HepG2 (cell line): ENCODE data around the gene SMARCD1. TPM values are rescaled to one million over a fixed set of nuclear protein-coding genes. Genes with fewer than 3 reads are reported as not detected.

Experiments used
- CCDC6 ChIP-seq: sonication (generic); formaldehyde crosslinking; IDR thresholded peaks from 2 replicates; pipeline ENCODE4 v1.8.1; 2022; ENCODE audit warnings: mild to moderate bottlenecking, missing genetic modification reagents, moderate library complexity
- MAFK ChIP-seq, 2 experiments: IDR thresholded peaks in 1 of 2; conservative IDR thresholded peaks in 1 of 2; 2 replicates each; pipeline ENCODE4 v1.6.1; 2011; ENCODE audit warnings: improper control_type of control experiment in 2 of 2, low read length in 2 of 2
- MTA1 ChIP-seq: sonication (generic); formaldehyde crosslinking; IDR thresholded peaks from 2 replicates; pipeline ENCODE4 v1.4.0; 2020; ENCODE audit warnings: missing genetic modification reagents, mild to moderate bottlenecking, borderline replicate concordance
- NFYC ChIP-seq: IDR thresholded peaks from 2 replicates; pipeline ENCODE4 v1.6.1; 2016; ENCODE audit warnings: missing genetic modification reagents, missing compliant biosample characterization
- PATZ1 ChIP-seq: sonication (generic); formaldehyde crosslinking; IDR thresholded peaks from 2 replicates; pipeline ENCODE4 v1.4.0; 2020; ENCODE audit warnings: missing genetic modification reagents
- RELA ChIP-seq: sonication (generic); formaldehyde crosslinking; IDR thresholded peaks from 2 replicates; pipeline ENCODE4 v1.4.0; 2020; ENCODE audit warnings: missing genetic modification reagents
- ZBTB40 ChIP-seq, 2 experiments: fragments of 450-650 bp in 1 of 2; sonication (generic) in 1 of 2; formaldehyde crosslinking in 1 of 2; IDR thresholded peaks; 2 replicates each; pipeline versions ENCODE4 v1.6.1 to v1.8.0; 2016 to 2022; ENCODE audit warnings: antibody characterized with exemption in 1 of 2, mild to moderate bottlenecking in 1 of 2, missing genetic modification reagents in 1 of 2
- ZIK1 ChIP-seq: sonication (generic); formaldehyde crosslinking; IDR thresholded peaks from 2 replicates; pipeline ENCODE4 v1.5.0; 2020; ENCODE audit warnings: mild to moderate bottlenecking, low read depth, missing genetic modification reagents, borderline replicate concordance
- ZNF101 ChIP-seq: sonication (generic); formaldehyde crosslinking; IDR thresholded peaks from 2 replicates; pipeline ENCODE4 v1.4.0; 2020; ENCODE audit warnings: mild to moderate bottlenecking, low read depth, missing genetic modification reagents, borderline replicate concordance
- ZNF143 ChIP-seq: sonication (generic); formaldehyde crosslinking; IDR thresholded peaks from 2 replicates; pipeline ENCODE4 v1.4.0; 2020; ENCODE audit warnings: missing genetic modification reagents
- ZNF230 ChIP-seq: sonication (generic); formaldehyde crosslinking; IDR thresholded peaks from 2 replicates; pipeline ENCODE4 v1.4.0; 2020; ENCODE audit warnings: mild to moderate bottlenecking, missing genetic modification reagents
- ZNF260 ChIP-seq: sonication (generic); formaldehyde crosslinking; IDR thresholded peaks from 2 replicates; pipeline ENCODE4 v1.4.0; 2020; ENCODE audit warnings: missing genetic modification reagents, low read depth, mild to moderate bottlenecking, borderline replicate concordance
- ZSCAN5A ChIP-seq: sonication (generic); formaldehyde crosslinking; IDR thresholded peaks from 2 replicates; pipeline ENCODE4 v1.8.0; 2022; ENCODE audit warnings: mild to moderate bottlenecking, missing genetic modification reagents, borderline replicate concordance
- polyA plus RNA-seq, 8 experiments: library from polyadenylated mRNA; depleted of rRNA in 3 of 8; stranded (reverse) in 7 of 8; unstranded in 1 of 8; fragments of >200 nt; fragmentation: Illumina TruSeq in 4 of 8; extraction: Trizol in 4 of 8; gene quantifications; 2 replicates each; pipeline versions ENCODE4 v1.2.1 to v1.2.3, GENCODE V29; 2011 to 2016; ENCODE audit warnings: low read depth in 4 of 8, missing spikeins in 1 of 8, mixed read lengths in 1 of 8; ENCODE audit not compliant: insufficient read depth in 1 of 8
- total RNA-seq, 5 experiments: library from RNA; depleted of rRNA; stranded (reverse); fragments of >200 nt; fragmentation: Illumina TruSeq; extraction: Trizol; gene quantifications; 2 replicates each; pipeline ENCODE4 v1.2.3, GENCODE V29; 2016; ENCODE audit warnings: low read depth in 1 of 5

Gene SMARCD1
- total and polyA plus RNA-seq, 2 of the 13 experiments (the other 11 are each of a cell fraction or from before 2014, with no cell fraction given), result 51.7 to 54.6 TPM

- TF ChIP-seq ZIK1, result no peak
- TF ChIP-seq CCDC6 (CRISPR knock-in tag), result no peak
- TF ChIP-seq ZNF101 (CRISPR knock-in tag), result no peak
- no peak for TF ChIP-seq MAFK (conservative IDR thresholded peaks at IDR 0.05 in 1 of 2, IDR thresholded peaks at IDR 0.05 in 1 of 2; ENCODE audit: low read length in 2 of 2)
- no peak for TF ChIP-seq ZNF143 (CRISPR knock-in tag)
- TF ChIP-seq ZBTB40 (IDR thresholded peaks at IDR 0.05), result no peak
- TF ChIP-seq ZBTB40 (CRISPR knock-in tag; IDR thresholded peaks at IDR 0.05), result no peak
- TF ChIP-seq ZNF230, result no peak
- no peak for TF ChIP-seq MTA1
- TF ChIP-seq RELA (CRISPR knock-in tag), result no peak
- no peak for TF ChIP-seq NFYC (CRISPR knock-in tag)
- TF ChIP-seq ZSCAN5A (CRISPR knock-in tag), result no peak
- TF ChIP-seq ZNF260, result no peak
- peak; percentile 70 for TF ChIP-seq PATZ1 (CRISPR knock-in tag)
Measured at GRCh38 chr12:50103767-50104321, 18.7 kb downstream of the SMARCD1 start, which contains the start of gene GPD1 (continued).
